Small intestine (tissue), 7 donors: ENCODE results near the gene BRAT1. TPM values are rescaled to one million over a fixed set of nuclear protein-coding genes. Genes with fewer than 3 reads are reported as not detected.
"Not testable (repeated sequence)": the region's sequence is repeated elsewhere in the genome, so short reads cannot be mapped to it uniquely, and the experiment has no call there.

ENCODE experiments used
- DNase-seq, 2 donors: peaks; one replicate each; pipeline versions ENCODE4 v3.0.0 to v3.0.0-alpha.2; 2013
- FAIRE-seq: peaks from 2 replicates; lab custom pipeline; 2012; peaks lifted over from hg19 to GRCh38; lab: Jason Lieb, UNC
- H3K27ac ChIP-seq, 3 donors: one replicate each; pipeline ENCODE4 v1.5.1; 2013; ENCODE audit warnings: low read length in 2 of 3, mild to moderate bottlenecking in 2 of 3, control low read depth in 1 of 3, inconsistent platforms in 1 of 3, low read depth in 1 of 3, moderate library complexity in 1 of 3
- H3K27me3 ChIP-seq, 3 donors: one replicate each; pipeline ENCODE4 v1.6.1; 2013; ENCODE audit warnings: low read length in 3 of 3, inconsistent platforms in 1 of 3; ENCODE audit not compliant: control insufficient read depth in 3 of 3, insufficient read depth in 3 of 3
- H3K36me3 ChIP-seq, 3 donors: one replicate each; pipeline ENCODE4 v1.6.1; 2013; ENCODE audit warnings: low read length in 3 of 3, inconsistent platforms in 1 of 3, low read depth in 1 of 3, mild to moderate bottlenecking in 1 of 3, moderate library complexity in 1 of 3; ENCODE audit not compliant: control insufficient read depth in 3 of 3, insufficient read depth in 2 of 3
- H3K4me1 ChIP-seq, 3 donors: one replicate each; pipeline ENCODE4 v1.6.1; 2013; ENCODE audit warnings: low read length in 2 of 3, inconsistent platforms in 1 of 3, low read depth in 1 of 3, mild to moderate bottlenecking in 1 of 3, moderate library complexity in 1 of 3; ENCODE audit not compliant: control insufficient read depth in 3 of 3, insufficient read depth in 2 of 3
- H3K4me3 ChIP-seq, 3 donors: one replicate each; pipeline ENCODE4 v1.5.1; 2013; ENCODE audit warnings: low read length in 3 of 3, control low read depth in 1 of 3, inconsistent platforms in 1 of 3, low read depth in 1 of 3, mild to moderate bottlenecking in 1 of 3, moderate library complexity in 1 of 3
- H3K9me3 ChIP-seq, 2 donors: one replicate each; pipeline ENCODE4 v1.6.1; 2013; ENCODE audit warnings: low read depth in 1 of 2, low read length in 1 of 2; ENCODE audit not compliant: control insufficient read depth in 2 of 2, insufficient read depth in 1 of 2
- WGBS, 3 donors: extraction: QIAGEN DNeasy Blood & Tissue Kit; methylation state at CpG; one replicate each; pipeline ENCODE4 v1.1.7; 2013; 5-methylcytosine and 5-hydroxymethylcytosine counted together
- polyA plus RNA-seq, 4 donors: library from polyadenylated mRNA; stranded (reverse) in 3 of 4; unstranded in 1 of 4; fragments of 200-250 nt in 3 of 4; fragments of 120-200 nt in 1 of 4; gene quantifications; one replicate each; pipeline versions ENCODE4 v1.2.1 to v1.2.3, GENCODE V29; 2013
- donor health status: healthy with polysubstance abuse.
- donor health status: control.
- donor health status: control.
- donor health status: Bipolar disorder and iron deficiency.
- donor health status: healthy.

Gene BRAT1
- polyA plus RNA-seq, 4 donors, result 25.1 to 40.3 (median 28.2) TPM

DNA sequence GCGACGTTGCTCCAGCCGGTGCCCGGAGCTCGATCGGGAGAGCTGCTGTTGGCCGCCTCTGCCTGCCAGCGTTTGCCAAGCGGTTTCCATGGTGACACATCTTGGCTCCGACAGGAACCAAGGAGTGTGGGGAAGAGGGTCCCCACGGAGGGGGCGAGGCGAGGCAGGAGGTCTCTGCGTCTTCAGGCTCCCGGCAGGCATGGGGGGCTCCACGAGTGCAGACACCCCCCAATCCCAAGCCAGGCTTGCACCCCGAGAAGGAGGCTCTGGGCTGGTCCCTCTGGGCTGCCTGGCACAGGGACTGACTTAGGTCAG is 23.6 kb downstream of the BRAT1 start:
- H3K4me3 ChIP-seq, H3K27me3 ChIP-seq, DNase-seq, H3K9me3 ChIP-seq, FAIRE-seq: not testable (repeated sequence)
- peak overlapping the region in 1 of 3 donors; percentile 2 for H3K27ac ChIP-seq
- H3K36me3 ChIP-seq, result peaks cover 0 to 39% (median 2%) of the 10 kb centered on the region in 3 donors
- WGBS, 3 donors, result 17 to 41% (median 41%) methylated on average over 7 to 15 of the region's 17 CpGs
- peaks cover 7 to 52% (median 8%) of the 10 kb centered on the region in 3 donors for H3K4me1 ChIP-seq

DNA sequence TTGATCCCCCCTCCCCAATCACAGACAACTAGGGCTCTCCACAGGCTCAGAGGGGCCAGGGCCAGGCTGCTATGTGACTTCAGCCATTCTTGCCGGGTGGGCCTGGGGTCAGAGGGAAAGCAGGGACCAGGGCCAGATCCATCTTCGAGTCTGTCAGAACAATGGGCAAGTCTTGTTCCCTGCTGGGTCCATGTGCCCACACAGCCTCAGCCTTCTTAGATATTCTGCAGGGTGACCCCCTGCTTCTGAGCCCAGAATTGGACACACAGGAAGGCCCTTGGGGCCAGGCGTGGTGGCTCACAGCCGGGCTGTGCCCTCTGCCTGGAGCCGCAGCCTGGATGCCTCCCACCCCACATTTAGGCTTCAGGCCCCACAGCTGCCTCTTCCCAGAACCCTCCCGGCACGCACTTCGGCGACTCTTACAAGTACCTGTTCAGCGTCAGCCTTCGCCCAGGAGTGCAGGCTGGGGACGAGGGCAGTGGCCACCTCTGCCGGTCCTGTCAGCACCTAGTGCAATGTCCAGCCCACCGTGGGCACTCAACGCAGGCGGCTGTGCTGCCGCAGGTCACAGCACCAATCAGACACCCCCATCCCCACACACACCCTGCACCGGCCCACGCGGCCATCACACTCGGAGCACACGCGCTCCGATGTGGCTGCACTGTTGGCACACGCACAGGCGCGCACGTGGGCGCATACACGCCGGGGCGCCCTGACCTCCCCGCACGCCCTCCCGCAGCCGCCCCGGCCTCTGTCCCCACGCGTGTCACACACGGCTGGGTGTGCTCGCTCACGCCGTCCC is 24.1 kb downstream of the BRAT1 start:
- H3K27ac ChIP-seq, result peak overlapping the region; percentile 38 to 91 (median 75)

DNA sequence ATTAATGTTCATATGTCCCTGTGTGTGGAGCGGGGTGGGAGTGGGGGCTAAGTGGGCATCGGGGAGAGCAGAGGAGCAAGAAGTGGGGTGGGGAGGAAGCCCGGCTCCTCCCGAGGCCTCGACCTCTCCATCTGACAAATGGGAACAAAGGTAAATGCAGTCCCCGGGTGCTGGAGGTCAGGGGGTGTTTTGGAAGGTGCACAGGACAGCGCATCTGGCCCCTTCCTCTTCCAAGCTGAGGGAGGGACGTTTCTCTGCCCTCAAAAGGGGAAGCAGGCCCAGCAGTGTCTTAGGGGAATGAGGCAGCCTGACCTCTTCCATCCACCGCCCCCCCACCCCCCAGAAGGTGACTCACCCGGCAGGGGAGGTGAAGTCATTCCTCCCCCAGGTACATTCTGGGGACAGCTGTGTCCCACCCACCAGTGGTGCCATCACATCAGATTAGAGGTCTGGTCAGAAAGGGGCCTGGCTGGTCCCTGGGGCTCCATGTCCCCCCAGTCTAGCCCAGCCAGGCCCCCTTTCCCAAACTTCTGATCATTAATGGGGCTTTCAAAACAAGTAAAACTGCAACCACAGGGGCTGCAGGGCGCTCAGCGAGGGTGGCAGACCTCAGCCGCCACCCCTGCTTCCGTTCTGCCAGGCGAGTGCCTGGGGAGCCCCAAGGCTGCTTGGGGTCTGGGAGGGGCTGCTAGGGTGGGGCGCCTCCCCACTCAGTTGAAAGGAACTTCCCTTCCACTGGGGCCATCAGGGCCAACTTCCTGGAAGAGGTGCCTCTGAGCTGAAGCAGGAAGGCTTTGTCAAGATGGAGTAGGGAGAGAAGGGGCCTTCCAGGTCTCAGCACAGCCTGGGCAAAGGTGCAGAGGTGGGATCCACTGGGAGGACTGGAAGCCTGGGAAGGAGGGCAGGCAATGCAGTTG is 25.0 kb downstream of the BRAT1 start:
- H3K4me1 ChIP-seq, result peaks cover 7 to 66% (median 8%) of the 10 kb centered on the region in 3 donors
- H3K27me3 ChIP-seq, result no peaks in the 10 kb centered on the region
- FAIRE-seq, result no peak
- H3K4me3 ChIP-seq, result no peak overlapping the region
- H3K9me3 ChIP-seq, result no peaks in the 10 kb centered on the region
- 30 to 51% (median 41%) methylated on average over 16 of the region's 16 CpGs for WGBS, 3 donors
- DNase-seq, result peak; percentile 57 to 60
- H3K36me3 ChIP-seq, result peaks cover 2 to 53% (median 3%) of the 10 kb centered on the region in 3 donors
- H3K27ac ChIP-seq, result peak overlapping the region; percentile 38 to 91 (median 75)

More for the DNA sequence above, 24.1 kb downstream of the BRAT1 start:
- H3K4me1 ChIP-seq, result peaks cover 7 to 57% (median 8%) of the 10 kb centered on the region in 3 donors
- FAIRE-seq, DNase-seq, H3K4me3 ChIP-seq, H3K27me3 ChIP-seq, H3K9me3 ChIP-seq: not testable (repeated sequence)
- WGBS, 3 donors, result 24 to 51% (median 32%) methylated on average over 15 to 40 of the region's 43 CpGs
- peaks cover 2 to 44% (median 3%) of the 10 kb centered on the region in 3 donors for H3K36me3 ChIP-seq

DNA sequence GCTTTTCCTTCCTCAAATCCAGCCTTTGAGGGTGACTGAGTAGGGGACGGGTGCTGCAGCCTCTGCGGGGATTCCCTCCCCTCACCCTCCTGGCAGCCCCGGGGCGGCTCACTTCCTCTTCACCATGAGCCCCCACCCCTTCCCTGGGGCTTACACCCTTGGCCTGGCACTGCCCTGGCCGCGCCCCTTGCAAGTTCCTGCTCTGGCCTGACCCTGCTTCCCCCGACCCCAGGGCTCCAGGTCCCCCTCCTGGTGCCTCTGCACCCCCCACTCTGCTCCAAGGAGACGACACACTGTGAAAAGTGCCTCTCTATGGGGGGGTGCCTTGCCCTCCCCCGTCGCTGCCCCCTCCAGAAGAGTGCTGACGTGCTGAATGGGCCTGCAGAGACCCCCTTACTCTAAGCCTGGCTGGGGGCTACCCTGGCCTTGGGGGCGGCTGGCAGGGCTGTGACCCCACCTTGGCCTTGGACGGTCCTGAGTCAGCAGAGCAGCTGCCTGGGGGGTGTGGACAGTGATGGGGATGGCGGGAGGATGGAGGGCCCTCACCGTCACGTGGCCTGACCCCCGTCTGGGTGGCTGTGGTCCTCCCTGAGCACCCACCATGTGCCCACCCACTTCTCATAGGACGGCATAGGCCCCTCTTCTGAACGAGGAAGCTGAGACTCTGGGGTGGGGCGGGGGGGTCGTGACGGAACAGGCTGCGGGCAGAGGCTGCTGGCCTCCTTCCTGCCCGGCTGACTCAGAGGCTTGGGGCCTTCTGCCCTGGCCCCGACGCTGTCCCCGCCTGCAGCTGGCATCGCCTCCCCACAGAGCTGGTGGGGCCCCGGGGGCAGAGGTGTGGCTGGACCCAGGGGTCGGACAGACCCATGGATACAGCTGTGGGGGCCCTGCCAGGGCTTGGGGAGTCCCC is 25.9 kb downstream of the BRAT1 start:
- Histone ChIP-seq H3K4me3 (no peak overlapping the region), H3K9me3 (no peaks in the 10 kb centered on the region), H3K36me3 (peaks cover 2 to 62% (median 3%) of the 10 kb centered on the region in 3 donors), H3K27me3 (no peaks in the 10 kb centered on the region), H3K4me1 (peaks cover 9 to 75% (median 12%) of the 10 kb centered on the region in 3 donors), H3K27ac (peak overlapping the region; percentile 60 to 91 (median 75))
- FAIRE-seq, result no peak
- DNase-seq, result peak; percentile 48 to 80
- WGBS, 3 donors, result 40 to 44% (median 41%) methylated on average over 22 to 30 of the region's 30 CpGs

DNA sequence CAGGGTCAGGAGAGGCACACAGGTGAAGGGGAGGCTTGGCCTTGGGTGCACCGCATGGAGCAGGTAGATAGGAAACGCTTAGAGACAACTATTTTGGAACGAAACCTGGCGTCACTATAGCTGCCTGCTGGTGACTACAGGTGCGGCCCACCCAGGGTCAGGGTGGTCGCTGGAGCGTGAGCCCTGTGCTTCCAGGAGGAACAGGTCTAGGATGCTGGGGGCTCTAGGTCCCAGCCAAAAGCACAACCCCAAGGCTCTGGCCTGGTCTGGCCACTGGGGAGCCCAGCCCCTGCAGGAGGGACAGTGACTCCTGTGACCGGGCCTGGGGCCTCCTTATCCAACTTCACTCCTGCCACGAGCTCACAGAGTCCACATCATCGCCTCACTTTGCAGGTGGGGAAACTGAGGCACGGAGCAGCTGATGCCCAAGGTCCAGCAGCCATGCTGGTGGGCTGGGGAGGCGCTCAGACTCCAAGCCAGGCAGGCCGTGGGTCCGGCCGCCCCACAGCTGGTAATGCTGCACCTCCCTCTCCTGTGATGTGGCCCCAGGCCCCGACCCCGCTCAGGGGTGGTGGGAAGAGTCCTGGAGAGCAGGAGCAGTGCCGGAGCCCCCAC is 26.7 kb downstream of the BRAT1 start:
- H3K4me1 ChIP-seq, result peaks cover 9 to 82% (median 12%) of the 10 kb centered on the region in 3 donors
- no peaks in the 10 kb centered on the region for H3K9me3 ChIP-seq
- no peaks in the 10 kb centered on the region for H3K27me3 ChIP-seq
- no peak overlapping the region for H3K4me3 ChIP-seq
- DNase-seq (no peak), FAIRE-seq (no peak)
- peak overlapping the region in 2 of 3 donors; percentile 14 to 75 for H3K27ac ChIP-seq
- 76 to 78% (median 77%) methylated on average over 18 of the region's 18 CpGs for WGBS, 3 donors
- peaks cover 2 to 64% (median 3%) of the 10 kb centered on the region in 3 donors for H3K36me3 ChIP-seq

DNA sequence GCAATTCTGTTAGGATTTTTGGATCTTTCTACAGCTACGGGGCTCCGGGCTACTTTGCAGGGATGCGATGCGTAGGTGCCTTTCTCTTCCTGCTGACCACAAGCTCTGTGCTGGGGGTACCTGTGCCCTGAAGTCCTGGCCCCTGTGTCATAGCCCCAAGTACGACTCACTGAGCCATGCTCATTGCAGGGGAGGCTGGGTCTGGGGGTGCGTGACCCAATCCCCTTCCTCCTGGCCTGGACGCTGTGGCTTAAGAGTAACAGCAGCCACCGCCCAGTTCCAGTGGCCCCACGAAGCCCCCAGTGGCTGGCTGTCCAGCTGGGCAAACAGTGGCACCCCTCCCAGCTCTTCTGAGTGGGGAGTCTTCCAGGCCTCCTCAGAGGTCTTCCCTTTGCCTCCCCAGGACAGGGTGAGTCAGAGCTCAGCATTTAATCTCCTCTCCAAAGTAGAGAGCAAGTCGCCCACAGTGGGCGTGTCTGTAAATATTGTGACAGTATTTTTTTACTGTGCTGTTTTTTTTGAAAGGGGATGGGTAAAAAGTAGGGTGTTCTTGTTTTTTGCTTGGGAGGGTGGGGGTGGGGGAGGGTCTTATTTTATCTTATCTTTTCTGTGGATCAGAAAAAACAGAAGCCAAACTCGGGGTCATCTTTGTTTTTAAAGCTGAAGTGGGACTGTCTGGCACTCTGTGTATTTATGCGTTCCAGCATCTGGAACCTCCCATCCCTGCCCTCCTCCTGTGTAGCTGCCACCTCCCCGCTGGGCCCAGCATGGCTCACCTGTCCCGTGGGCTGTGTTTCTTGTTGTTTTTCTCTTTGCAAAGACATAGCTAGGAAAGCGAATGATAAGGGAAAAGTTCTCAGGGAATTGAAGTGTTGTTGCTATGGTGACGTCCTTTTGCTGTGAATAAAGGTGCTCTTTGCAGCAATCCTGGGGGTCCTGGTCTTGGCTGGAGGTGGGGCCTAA is 27.5 kb downstream of the BRAT1 start:
- H3K27me3 ChIP-seq, result no peaks in the 10 kb centered on the region
- no peak for FAIRE-seq

More for the DNA sequence above, 27.5 kb downstream of the BRAT1 start:
- Histone ChIP-seq H3K36me3 (peaks cover 2 to 70% (median 3%) of the 10 kb centered on the region in 3 donors), H3K4me3 (no peak overlapping the region), H3K9me3 (no peaks in the 10 kb centered on the region), H3K27ac (peak overlapping the region; percentile 48 to 75 (median 63)), H3K4me1 (peaks cover 9 to 89% (median 12%) of the 10 kb centered on the region in 3 donors)
- DNase-seq, result peak; percentile 65 to 71
- 52 to 65% (median 58%) methylated on average over 17 of the region's 17 CpGs for WGBS, 3 donors
